HG02870 (cell line): Measurements from ENCODE around the gene AGO4.
"Not testable (repeated sequence)": the region's sequence is repeated elsewhere in the genome, so short reads cannot be mapped to it uniquely, and the experiment has no call there.

Source experiments
- ATAC-seq: cut with Tn5 transposase; IDR thresholded peaks from one replicate; pipeline ENCODE4 v1.9.1; 2021; ENCODE audit warnings: mild to moderate bottlenecking, moderate library complexity; ENCODE audit not compliant: unreplicated experiment

Gene AGO4

DNA sequence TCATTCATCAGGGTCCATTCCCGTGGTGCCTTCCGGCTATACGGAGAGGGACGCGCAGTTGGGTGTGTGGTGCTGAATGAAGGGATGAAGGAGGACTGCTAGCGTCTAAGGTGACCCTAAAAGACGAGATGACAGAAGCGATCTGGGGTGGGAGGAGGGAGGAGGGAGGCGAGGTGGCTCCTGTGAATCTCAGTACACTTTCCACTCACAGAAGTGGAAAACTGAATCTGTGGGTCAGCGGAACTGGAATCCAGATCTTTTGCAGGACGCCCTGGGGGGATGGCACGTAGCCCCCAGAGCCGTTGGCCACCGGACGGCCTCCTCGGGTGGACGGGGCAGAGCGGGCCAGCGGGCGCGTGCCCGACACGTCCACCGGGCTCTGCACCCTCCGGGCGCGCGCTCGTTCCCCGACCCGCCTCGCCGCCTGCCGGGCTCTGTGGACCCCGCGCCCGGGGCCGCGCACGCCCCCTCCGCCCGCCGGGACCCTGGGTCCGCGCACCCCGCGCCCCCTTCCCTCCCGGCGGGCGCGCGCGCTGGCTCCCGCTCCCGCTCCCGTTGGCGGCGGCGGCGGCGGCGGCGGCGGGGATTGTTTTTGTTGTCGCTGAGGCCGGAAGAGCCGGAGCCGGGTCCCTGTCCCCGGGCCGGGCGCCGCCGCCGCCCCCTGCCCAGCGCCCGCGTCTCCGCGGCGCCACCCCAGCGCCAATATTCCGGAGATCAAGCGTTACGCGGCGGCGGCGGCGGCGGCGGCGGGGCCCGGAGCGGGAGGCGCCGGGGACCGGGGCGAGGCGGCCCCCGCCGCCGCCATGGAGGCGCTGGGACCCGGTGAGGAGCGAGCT lies at the start of gene AGO4:
AGO4 (plus strand) TSS at position 403 of the 836 bp plus-strand sequence; CDS start at position 804, 401 bp downstream.
- no peak for ATAC-seq

DNA sequence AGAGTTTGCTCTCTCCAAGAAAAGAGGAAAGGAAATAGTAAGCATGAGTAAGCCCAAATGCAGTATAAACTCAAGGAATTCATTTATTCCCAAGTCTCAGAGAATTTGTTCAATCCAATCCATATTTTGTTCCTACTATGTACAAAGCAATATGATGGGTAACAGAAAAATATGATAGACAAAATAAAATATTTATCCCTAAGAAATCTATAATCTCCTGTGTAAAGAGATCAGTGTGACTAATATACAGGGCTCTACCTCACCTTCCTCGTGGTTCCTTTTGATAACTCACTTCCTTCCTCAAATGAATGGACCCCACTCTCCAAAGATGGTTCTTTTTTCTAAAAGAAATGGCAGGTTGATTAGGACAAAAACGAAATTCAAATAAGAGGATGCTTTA lies 45.7 kb upstream of the AGO4 start:
- ATAC-seq: no peak

DNA sequence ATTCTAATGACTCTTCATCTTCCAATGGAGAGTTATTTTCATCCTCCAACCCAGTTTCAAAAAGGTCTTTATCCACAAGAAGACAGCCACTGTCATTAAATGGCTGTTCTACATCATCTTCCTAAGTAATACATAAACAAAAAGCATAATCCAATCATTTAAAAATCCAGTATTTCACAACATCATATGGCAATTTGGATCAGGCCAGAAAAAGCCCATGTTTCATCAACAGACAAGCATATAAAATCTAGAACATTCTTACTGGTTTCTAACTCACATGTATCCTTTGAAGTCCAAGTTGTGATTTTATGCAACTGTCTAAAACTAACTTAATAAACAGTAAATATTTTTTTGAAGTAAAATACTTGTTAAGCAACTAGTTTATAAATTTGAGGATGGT lies 44.6 kb upstream of the AGO4 start:
- no peak for ATAC-seq

DNA sequence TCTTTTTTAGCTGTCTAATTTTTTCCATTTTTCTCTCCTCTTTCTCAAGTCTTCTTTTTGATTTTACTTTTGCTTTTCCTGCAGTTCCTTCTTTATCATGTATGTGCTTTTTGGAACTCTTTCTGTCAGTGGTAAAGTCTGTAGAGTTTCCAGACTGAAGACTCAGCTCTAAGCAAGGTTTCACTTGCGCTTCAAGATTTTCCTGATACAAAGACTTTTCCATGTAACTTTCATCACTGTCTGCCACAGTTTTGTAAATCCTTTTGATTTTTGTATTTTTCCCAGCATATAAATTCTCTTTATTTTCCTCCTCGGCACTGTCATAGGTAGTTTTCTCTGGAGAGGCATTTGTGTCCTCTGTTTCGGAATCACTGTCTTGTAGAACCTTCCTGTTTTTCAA lies 43.5 kb upstream of the AGO4 start:
- ATAC-seq: no peak

DNA sequence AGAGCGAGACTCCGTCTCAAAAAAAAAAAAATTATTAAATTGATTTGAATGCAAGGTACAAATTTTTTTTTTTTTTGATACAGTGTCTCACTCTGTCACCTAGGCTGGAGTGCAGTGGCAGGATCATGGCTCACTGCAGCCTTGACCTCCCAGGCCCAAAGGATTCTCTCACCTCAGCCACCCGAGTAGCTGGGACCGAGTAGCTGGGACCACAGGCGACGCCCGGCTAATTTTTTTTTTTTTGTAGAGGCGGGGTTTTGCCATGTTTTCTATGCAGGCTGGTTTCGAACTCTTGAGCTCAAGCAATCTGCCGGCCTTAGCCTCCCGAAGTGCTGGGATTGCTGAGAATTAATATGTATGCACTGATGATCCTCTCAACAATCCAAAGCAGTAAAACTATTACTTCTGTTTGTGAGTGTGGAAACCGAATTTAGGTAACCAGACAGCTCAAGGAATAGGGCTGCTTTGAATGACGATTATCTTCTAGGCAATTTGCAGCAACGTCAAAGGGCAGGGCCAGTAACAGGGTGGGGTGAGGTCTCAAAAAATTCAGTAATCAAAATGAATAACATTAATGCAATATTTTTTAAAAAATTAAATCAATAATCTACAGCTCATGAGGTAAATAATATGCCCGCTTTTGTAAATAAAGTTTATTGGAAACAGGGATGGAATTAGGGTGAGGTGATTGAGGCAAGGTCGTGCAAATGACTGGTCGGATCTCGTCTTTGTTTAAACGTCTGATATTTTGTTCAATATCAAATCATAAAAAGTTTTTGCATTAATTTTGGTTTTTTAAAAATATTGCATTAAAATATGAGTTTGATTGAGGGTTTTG lies 39.2 kb upstream of the AGO4 start:
- no peak for ATAC-seq

DNA sequence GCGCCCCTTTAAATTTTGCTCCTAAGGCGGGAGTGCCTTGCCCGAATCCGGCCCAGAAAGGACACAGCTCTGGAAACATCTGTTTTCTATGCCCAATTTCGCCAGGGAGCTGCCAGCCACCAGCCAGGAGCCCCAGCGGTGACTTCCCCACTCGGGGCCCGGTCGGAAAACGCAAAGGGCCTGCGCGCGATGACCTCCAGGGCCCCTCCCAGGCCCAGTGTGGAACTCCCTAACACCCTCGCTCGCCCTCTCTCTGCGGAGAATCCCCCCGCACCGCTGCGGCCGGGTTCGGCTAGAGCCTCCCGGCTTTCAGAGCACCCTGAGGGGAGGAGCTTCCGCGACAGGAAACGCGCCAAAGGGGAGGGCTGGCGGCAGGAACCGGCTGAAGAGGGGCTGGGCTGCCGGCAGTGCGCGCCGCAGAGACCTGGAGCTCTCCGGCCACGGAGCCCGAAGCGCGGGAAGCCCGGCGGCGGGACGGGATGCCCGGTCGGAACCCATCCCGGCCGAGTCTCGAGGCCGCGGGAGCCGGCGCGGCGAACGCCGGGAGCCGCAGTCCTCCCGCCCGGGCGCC lies 38.5 kb upstream of the AGO4 start:
- peak; percentile 76 for ATAC-seq

DNA sequence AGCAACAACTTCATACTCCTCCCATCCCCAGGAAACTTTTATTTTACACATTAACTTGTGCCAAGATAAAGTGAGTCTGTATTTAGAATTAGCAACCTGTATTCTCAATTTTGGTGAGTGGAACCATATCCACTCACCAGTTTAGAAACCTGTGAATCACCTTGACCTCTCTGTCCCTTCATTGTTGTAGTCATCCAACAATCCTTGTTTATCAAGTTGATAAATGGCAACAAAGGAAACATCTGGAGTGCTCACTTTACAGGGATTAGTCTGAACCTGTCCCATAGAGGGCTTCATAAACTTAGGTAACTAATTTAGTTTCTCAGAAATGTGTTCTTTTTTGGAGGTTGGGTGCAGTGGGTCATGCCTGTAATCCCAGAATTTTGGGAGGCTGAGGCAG lies 34.1 kb upstream of the AGO4 start:
- no peak for ATAC-seq

DNA sequence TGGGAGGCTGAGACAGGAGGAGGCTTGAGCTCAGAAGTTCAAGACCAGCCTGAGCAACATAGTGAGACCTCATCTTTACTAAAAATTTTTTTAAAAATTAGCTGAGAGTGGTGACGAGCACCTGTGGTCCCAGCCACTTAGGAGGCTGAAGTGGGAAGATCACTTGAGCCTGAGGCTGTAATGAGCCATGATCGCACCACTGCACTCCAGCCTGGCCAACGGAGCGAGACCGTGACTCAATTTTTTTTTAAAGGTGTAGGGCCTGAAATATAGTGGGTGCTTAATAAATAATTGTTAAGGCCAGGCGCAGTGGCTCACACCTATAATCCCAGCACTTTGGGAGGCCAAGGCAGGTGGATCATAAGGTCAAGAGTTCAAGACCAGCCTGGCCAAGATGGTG lies 31.6 kb upstream of the AGO4 start:
- ATAC-seq: not testable (repeated sequence)

DNA sequence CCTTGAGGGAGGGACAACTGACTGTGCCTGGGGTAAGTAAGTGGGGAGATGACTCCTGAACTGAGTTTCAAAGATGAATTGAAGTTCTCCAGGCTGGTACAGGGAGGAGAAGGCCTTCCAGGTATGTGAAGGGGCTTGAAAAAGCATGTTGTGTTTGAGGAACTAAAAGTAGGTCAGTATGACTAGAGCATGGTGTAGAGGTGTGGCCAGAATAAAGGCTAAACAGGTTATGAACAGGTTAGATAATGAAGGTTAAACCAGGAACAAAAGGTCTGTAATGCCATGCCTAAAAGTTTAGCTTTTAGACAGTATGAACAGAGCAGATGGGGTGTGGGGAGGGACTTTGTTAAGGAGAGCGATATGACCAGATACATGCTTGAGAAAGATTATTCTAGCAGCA lies 30.7 kb upstream of the AGO4 start:
- no peak for ATAC-seq

DNA sequence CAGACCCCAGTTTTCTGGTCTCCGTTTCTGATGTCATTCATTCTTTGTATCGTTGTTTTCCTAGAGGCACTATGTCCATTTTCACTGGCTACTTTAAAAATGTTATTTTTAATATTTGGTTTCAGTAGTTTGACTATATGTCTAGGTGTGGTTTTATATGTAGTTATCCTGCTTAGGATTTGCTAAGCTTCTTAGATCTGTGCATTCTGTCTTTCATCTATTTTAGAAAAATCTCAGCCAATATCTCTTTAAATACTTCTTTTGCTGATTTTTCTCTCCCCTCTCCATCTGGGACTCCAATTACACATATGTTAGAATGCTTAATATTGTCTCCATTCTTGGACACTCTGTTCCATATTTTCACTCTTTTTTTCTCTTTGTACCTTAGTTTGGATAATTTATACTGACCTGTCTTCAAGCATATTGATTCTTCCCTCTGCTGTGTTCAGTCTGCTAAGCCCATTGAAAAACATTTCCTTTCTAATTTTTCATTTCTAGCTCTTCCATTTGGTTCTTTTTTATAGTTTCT lies 24.7 kb upstream of the AGO4 start:
- no peak for ATAC-seq

DNA sequence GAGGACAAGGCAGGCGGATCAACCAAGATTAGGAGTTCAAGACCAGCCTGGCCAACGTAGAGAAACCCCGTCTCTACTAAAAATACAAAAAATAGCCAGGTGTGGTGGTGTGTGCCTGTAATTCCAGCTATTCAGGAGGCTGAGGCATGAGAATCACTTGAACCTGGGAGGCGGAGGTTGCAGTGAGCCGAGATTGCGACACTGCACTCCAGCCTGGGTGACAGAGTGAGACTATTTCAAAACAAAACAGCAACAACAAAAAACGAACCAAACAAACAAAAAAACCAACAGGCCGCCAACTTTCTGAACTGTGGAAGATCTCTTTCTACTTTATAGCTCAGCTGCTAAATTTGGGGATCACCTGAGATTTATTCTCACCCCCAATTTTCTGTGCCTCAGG lies 23.5 kb upstream of the AGO4 start:
- ATAC-seq: not testable (repeated sequence)

DNA sequence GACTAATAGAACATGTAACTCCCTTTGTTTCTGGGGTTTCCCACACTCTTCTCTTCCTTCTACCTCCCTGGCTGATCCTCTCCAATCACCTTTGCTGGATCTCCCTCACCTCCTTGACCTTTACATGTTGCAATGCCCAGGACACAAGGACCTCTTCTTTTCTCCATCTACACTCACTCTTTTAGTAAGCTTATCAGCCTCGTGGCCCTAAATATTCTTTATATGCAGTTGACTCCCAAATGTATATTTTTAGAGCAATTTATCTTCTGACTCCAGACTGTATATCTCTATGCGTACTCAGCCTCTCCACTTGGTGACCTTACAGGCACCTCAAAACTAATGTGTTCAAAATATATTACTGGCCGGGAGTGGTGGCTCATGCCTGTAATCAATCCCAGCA lies 19.7 kb upstream of the AGO4 start:
- ATAC-seq: no peak

DNA sequence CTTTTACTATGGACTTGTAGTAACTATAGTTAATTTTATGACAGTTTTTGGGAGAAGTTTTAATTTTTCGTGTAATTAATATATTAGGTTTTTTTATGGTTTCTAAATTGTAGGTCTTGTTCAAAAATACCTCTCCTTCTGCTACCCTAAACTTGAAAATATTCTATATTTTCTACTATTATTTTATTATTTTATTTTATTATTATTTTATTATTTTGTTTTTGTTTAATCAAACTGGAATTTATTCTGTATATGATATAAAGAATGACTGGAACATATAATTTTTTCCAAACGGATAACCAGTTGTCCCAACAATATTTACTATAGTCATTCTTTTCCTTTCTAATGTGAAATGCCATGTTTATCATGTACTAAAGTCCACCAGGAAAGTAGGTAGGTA lies 17.1 kb upstream of the AGO4 start:
- ATAC-seq: no peak

DNA sequence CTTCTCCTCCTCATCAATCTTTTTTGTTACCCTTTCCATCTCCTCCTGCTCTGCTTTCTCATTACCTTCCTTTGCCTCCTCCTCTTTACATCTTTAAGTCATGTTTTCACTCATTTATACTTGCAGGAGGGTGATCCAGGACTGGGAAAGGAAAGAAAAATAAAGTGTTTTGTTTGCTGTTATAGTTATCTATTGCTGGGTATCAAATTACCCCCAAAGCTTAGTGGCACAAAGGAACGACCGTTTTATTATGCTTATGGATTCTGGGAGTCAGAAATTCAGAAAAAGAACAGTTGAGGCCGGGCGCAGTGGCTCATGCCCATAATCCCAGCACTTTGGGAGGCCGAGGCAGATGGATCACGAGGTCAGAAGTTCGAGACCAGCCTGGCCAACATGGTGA lies 12.5 kb upstream of the AGO4 start:
- ATAC-seq: no peak

DNA sequence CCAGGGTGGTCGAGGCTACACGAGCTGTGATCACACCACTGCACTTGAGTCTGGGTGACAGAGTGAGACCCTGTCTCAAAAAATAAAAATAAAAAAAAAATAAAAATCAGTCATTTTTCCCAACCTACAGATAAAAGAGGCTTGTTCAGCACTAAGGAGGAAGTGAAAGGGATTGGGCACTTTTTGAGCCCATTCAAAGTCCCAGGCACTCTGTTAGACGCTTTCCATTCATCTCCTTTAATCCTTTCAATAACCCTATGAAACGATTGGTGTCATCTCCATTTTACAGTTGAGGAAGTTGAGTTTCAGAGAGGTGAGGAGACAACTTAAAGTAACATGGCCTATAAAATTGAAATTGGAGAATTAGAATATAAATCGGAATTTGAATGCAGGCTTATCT lies 10.4 kb upstream of the AGO4 start:
- ATAC-seq: no peak

DNA sequence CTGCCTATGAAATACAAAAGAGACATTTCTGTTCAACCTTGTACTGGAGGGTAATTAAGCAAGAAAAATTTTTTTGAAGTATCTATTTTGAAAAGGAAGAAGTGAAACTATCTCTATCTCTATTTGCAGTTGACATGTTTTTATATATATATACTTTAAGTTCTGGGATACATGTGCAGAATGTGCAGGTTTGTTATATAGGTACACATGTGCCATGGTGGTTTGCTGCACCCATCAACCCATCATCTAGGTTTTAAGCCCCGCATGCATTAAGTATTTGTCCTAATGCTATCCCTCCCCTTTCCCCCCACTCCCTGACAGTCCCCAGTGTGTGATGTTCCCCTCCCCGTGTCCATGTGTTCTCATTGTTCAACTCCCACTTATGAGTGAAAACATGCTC lies 9.8 kb upstream of the AGO4 start:
- not testable (repeated sequence) for ATAC-seq

DNA sequence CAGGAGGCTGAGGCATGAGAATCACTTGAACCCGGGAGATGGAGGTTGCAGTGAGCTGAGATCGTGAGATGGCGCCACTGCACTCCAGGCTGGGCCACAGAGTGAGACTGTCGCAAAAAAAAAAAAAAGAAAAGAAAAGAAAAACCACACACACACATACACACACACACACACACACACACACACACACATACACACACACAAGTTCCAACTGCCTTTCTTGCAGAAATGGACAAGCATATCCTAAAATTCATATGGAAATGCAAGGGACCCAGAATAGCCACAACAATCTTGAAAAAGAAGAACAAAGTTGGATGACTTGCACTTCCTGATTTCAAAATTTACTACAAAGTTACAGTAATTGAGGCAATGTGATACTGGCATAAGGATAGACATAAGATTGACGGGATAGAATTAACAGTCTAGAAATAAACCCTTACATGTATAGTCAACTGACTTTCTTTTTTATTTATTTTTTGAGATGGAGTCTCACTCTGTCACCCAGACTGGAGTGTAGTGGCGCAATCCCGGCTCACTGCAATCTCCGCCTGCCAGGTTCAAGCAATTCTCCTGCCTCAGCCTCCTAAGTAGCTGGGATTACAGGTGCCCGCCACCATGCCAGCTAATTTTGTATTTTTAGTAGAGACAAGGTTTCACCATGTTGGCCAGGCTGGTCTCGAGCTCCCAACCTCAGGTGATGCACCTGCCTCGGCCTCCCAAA lies 7.5 kb upstream of the AGO4 start:
- ATAC-seq: not testable (repeated sequence)

DNA sequence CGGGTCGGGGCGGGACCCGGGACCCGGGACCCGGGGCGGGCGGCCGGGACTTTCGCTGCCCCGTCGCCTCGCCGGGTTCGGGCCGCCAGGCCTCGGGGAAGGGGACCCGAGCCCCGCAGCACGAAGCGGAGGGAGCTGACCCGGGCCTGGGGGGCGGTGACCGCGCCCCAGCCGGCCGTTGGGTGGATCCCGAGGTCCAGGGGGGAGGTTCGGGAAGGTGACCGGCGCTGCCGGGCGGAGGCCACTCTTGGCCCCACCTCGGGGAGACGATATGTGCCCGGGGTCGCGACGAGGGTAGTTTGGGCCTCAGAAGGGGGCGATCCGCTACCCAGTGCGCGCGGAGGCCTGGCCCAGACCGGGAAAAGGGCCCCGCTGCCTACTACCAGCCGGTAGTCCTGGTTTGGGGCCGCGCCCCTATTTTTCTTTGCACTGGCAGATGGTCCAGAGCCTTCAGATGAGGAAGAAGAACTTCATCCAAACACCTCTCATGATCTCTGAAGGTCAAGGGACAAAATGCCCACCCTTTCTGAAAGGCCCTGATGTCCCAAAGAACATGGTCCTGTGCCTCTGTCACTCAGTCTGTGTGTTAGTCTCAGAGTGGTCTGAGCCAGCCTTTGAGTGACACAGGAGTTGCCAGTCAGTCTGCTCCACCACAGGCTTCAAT lies 766 bp downstream of the AGO4 start:
- no peak for ATAC-seq

DNA sequence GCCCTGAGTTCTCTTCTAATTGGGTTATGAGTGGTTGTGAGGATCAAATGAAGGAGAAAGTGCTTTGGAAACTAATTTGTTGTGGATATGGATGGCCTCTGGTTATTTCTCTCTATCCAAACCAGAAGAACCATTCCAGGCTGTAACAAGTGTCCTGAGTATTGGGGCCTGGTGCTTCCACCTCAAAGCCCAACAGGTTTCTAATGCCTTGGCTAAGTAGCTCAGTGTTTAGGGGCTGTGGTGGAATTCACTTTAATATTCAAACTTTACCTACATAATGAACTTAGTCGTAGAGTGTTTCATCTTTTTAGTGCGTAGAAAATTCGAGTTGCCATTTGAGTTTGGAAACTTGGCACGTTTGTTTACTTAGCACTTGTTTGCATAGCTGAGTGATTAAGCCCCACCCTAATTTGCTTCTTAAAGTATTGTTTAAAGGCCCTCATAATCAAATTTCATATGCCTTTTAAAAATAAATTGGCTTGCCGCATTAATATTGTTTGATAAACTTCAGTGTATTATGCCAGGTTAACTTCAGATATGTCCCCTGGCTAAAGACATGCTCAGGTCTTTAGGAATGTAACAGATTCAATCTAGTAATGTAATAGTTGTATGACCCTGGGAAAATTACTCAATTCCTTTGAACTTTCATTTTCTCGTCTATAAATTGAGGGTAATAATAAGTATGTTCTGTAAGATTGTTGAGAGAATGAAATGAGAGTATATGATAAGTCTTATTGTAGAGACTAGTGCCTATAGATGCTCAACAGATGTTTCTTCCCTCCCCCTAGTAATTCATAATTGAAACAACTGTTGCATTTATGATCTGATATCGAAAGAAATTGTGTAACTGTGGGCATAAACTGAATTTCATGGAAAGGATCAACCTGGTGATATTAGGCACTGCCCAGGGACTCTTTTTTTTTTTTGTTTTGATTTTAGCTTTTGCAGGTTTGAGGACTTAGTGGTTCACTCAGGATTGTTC lies 1.6 kb downstream of the AGO4 start:
- ATAC-seq: no peak
